Measurements from ENCODE around the gene C6orf136.

The C6orf136 gene

GRCh38 chr6:30683183-30683979 is 36.4 kb downstream of the C6orf136 start:
- peak overlapping the region; percentile 78; the same call in 1 of the 2 replicates for H3K27ac ChIP-seq (ENCODE audit: low read depth, low read length)
- peak overlapping the region; percentile 42 for H3K4me3 ChIP-seq (ENCODE audit: low read length)
- peaks cover 7% of the 10 kb centered on the region for H3K36me3 ChIP-seq (ENCODE audit: insufficient read depth, low read length)
- peak overlapping the region; percentile 23; the same call in 1 of the 2 replicates for H3K9ac ChIP-seq (ENCODE audit: low read depth, low read length)
- no peaks in the 10 kb centered on the region for H3K27me3 ChIP-seq (ENCODE audit: insufficient read depth, low read length)
- H3K9me3 ChIP-seq (ENCODE audit: insufficient read depth, low read depth, low read length), result no peaks in the 10 kb centered on the region
- WGBS, result 28% methylated on average over 7 of the region's 7 CpGs
- H3K4me1 ChIP-seq (ENCODE audit: insufficient read depth, low read length), result peaks cover 38% of the 10 kb centered on the region

GRCh38 chr6:30683980-30684338 is 37.0 kb downstream of the C6orf136 start:
- no peak overlapping the region for H3K27ac ChIP-seq (ENCODE audit: low read depth, low read length)
- peak overlapping the region; percentile 42 for H3K4me3 ChIP-seq (ENCODE audit: low read length)

GRCh38 chr6:30684386-30685156 is 37.6 kb downstream of the C6orf136 start:
- Histone ChIP-seq H3K4me3 (ENCODE audit: low read length) (peak overlapping the region; percentile 74), H3K27ac (ENCODE audit: low read depth, low read length) (no peak overlapping the region; the same call in 1 of the 2 replicates), H3K27me3 (ENCODE audit: insufficient read depth, low read length) (no peaks in the 10 kb centered on the region), H3K36me3 (ENCODE audit: insufficient read depth, low read length) (peaks cover 3% of the 10 kb centered on the region; the same call in 1 of the 2 replicates), H3K9me3 (ENCODE audit: insufficient read depth, low read depth, low read length) (no peaks in the 10 kb centered on the region), H3K9ac (ENCODE audit: low read depth, low read length) (no peak overlapping the region), H3K4me1 (ENCODE audit: insufficient read depth, low read length) (peaks cover 37% of the 10 kb centered on the region)
- WGBS, result 61% methylated on average over 17 of the region's 21 CpGs

More at GRCh38 chr6:30683980-30684338, 37.0 kb downstream of the C6orf136 start:
- 34% methylated on average over 2 of the region's 2 CpGs for WGBS
- Histone ChIP-seq H3K27me3 (ENCODE audit: insufficient read depth, low read length) (no peaks in the 10 kb centered on the region), H3K9me3 (ENCODE audit: insufficient read depth, low read depth, low read length) (no peaks in the 10 kb centered on the region), H3K4me1 (ENCODE audit: insufficient read depth, low read length) (peaks cover 38% of the 10 kb centered on the region), H3K36me3 (ENCODE audit: insufficient read depth, low read length) (peaks cover 3% of the 10 kb centered on the region; the same call in 1 of the 2 replicates), H3K9ac (ENCODE audit: low read depth, low read length) (no peak overlapping the region)

- Histone ChIP-seq H3K9me3 (ENCODE audit: insufficient read depth, low read depth, low read length) (no peaks in the 10 kb centered on the region), H3K4me3 (ENCODE audit: low read length) (peak overlapping the region; percentile 74), H3K36me3 (ENCODE audit: insufficient read depth, low read length) (peaks cover 2% of the 10 kb centered on the region; the same call in 1 of the 2 replicates), H3K4me1 (ENCODE audit: insufficient read depth, low read length) (peaks cover 39% of the 10 kb centered on the region), H3K9ac (ENCODE audit: low read depth, low read length) (0 out of 2 replicates have a peak overlapping the region, but pooled peaks have one; percentile 3), H3K27me3 (ENCODE audit: insufficient read depth, low read length) (no peaks in the 10 kb centered on the region), H3K27ac (ENCODE audit: low read depth, low read length) (no peak overlapping the region)
- 46% methylated on average over 29 of the region's 29 CpGs for WGBS
Observed at GRCh38 chr6:30685157-30686008, 38.5 kb downstream of the C6orf136 start.

GRCh38 chr6:30686009-30686907 is 39.3 kb downstream of the C6orf136 start, which contains the start of gene PPP1R18:
PPP1R18 (minus strand) TSS chr6:30686645; CDS start chr6:30686018, 627 bp downstream.
- H3K4me1 ChIP-seq (ENCODE audit: insufficient read depth, low read length), result peaks cover 42% of the 10 kb centered on the region
- no peaks in the 10 kb centered on the region for H3K36me3 ChIP-seq (ENCODE audit: insufficient read depth, low read length)
- peak within 1 kb of the TSS; percentile 80 for H3K9ac ChIP-seq (ENCODE audit: low read depth, low read length)
- peak within 1 kb of the TSS; percentile 74 for H3K4me3 ChIP-seq (ENCODE audit: low read length)
- H3K27ac ChIP-seq (ENCODE audit: low read depth, low read length), result peak within 1 kb of the TSS; percentile 79
- H3K9me3 ChIP-seq (ENCODE audit: insufficient read depth, low read depth, low read length), result no peaks in the 10 kb centered on the region
- WGBS, result 1% methylated on average over 38 of the region's 41 CpGs
- H3K27me3 ChIP-seq (ENCODE audit: insufficient read depth, low read length), result no peaks in the 10 kb centered on the region

GRCh38 chr6:30686908-30687658 is 40.1 kb downstream of the C6orf136 start:
- peak overlapping the region; percentile 79 for H3K27ac ChIP-seq (ENCODE audit: low read depth, low read length)
- H3K4me3 ChIP-seq (ENCODE audit: low read length), result peak overlapping the region; percentile 74
- H3K4me1 ChIP-seq (ENCODE audit: insufficient read depth, low read length), result peaks cover 42% of the 10 kb centered on the region
- H3K36me3 ChIP-seq (ENCODE audit: insufficient read depth, low read length), result no peaks in the 10 kb centered on the region
- H3K9me3 ChIP-seq (ENCODE audit: insufficient read depth, low read depth, low read length), result no peaks in the 10 kb centered on the region
- WGBS, result under 1% methylated on average over 52 of the region's 52 CpGs
- no peaks in the 10 kb centered on the region for H3K27me3 ChIP-seq (ENCODE audit: insufficient read depth, low read length)
- peak overlapping the region; percentile 80 for H3K9ac ChIP-seq (ENCODE audit: low read depth, low read length)

GRCh38 chr6:30687659-30688431 is 40.9 kb downstream of the C6orf136 start:
- Histone ChIP-seq H3K27me3 (ENCODE audit: insufficient read depth, low read length) (no peaks in the 10 kb centered on the region), H3K27ac (ENCODE audit: low read depth, low read length) (peak overlapping the region; percentile 79), H3K9ac (ENCODE audit: low read depth, low read length) (peak overlapping the region; percentile 80), H3K9me3 (ENCODE audit: insufficient read depth, low read depth, low read length) (no peaks in the 10 kb centered on the region), H3K4me3 (ENCODE audit: low read length) (peak overlapping the region; percentile 74), H3K4me1 (ENCODE audit: insufficient read depth, low read length) (peaks cover 35% of the 10 kb centered on the region), H3K36me3 (ENCODE audit: insufficient read depth, low read length) (no peaks in the 10 kb centered on the region)
- 21% methylated on average over 19 of the region's 22 CpGs for WGBS

- Histone ChIP-seq H3K9ac (ENCODE audit: low read depth, low read length) (no peak overlapping the region), H3K4me3 (ENCODE audit: low read length) (no peak overlapping the region), H3K27ac (ENCODE audit: low read depth, low read length) (no peak overlapping the region), H3K27me3 (ENCODE audit: insufficient read depth, low read length) (no peaks in the 10 kb centered on the region), H3K36me3 (ENCODE audit: insufficient read depth, low read length) (no peaks in the 10 kb centered on the region), H3K4me1 (ENCODE audit: insufficient read depth, low read length) (peaks cover 27% of the 10 kb centered on the region), H3K9me3 (ENCODE audit: insufficient read depth, low read depth, low read length) (no peaks in the 10 kb centered on the region)
- 86% methylated on average over 8 of the region's 9 CpGs for WGBS
Observed at GRCh38 chr6:30688569-30688968, 41.6 kb downstream of the C6orf136 start.
